ENCODE data around the gene PRAC2. TPM values are rescaled to one million over a fixed set of nuclear protein-coding genes. Genes with fewer than 3 reads are reported as not detected.

Gene PRAC2
- total RNA-seq, 4 donors from 2014 or later: not detected

DNA sequence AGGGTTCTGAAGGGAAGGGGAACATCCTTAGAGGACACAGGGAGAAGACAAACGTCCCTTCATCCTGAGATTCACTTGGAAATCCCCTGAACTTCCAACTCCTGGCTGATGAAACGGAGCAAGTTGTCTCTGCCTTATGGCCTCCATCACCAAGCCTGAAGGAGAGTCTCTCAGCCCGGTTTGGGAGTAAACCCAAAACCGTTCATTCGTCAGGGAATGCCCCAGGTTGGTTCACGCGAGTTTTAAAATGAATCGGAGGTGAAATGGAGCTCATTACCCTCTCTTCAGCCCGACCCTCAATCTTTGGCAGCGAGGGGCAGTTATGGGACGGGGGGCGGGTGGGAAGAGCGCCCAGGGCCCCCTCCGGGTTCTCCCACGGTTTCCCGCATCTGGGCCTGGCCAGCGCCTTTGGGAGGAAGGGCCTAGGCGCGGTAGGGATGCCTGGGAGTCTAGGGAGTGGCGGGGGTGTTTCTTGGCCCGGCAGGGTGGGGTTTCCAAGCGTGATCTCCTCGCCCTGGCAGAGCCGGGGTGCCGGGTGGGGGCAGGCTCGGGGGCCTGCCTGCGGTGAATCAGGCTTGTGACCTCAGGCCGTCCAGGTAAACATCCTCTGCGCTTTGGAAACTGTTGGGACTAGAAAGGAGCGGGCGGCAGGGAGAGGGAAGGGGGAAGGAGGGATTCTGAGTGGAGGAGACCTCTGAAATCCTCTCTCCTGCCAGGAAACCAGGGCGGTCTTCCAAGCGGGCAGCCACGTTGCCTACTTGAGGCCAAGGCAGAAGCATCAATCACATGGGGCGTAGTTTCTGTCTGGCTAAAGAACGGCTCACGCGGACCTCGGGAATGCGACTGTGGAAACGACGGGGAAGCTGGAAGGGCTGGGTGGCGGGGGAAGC is 29.7 kb downstream of the PRAC2 start:
- H3K4me3 ChIP-seq: no peak overlapping the region
- no peak for DNase-seq (ENCODE audit: low spot score in 2 of 2)
- H3K27ac ChIP-seq: no peak overlapping the region
- H3K9me3 ChIP-seq: no peaks in the 10 kb centered on the region
- TF ChIP-seq POLR2A (IDR thresholded peaks at IDR 0.05): no peak
- TF ChIP-seq POLR2AphosphoS5 (IDR thresholded peaks at IDR 0.05): no peak
- no peak for TF ChIP-seq EP300 (IDR thresholded peaks at IDR 0.05)
- TF ChIP-seq, protein P1, sequence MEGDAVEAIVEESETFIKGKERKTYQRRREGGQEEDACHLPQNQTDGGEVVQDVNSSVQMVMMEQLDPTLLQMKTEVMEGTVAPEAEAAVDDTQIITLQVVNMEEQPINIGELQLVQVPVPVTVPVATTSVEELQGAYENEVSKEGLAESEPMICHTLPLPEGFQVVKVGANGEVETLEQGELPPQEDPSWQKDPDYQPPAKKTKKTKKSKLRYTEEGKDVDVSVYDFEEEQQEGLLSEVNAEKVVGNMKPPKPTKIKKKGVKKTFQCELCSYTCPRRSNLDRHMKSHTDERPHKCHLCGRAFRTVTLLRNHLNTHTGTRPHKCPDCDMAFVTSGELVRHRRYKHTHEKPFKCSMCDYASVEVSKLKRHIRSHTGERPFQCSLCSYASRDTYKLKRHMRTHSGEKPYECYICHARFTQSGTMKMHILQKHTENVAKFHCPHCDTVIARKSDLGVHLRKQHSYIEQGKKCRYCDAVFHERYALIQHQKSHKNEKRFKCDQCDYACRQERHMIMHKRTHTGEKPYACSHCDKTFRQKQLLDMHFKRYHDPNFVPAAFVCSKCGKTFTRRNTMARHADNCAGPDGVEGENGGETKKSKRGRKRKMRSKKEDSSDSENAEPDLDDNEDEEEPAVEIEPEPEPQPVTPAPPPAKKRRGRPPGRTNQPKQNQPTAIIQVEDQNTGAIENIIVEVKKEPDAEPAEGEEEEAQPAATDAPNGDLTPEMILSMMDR (IDR thresholded peaks at IDR 0.05): no peak
- 3% methylated on average over 36 of the region's 43 CpGs for WGBS
- H3K36me3 ChIP-seq: no peaks in the 10 kb centered on the region
- H3K27me3 ChIP-seq: peaks cover 100% of the 10 kb centered on the region
- H3K4me1 ChIP-seq: peaks cover 24% of the 10 kb centered on the region

- H3K9me3 ChIP-seq: no peaks in the 10 kb centered on the region
- H3K27ac ChIP-seq: no peak overlapping the region
- no peaks in the 10 kb centered on the region for H3K36me3 ChIP-seq
- WGBS: 37% methylated on average over 18 of the region's 22 CpGs
- no peak overlapping the region for H3K4me3 ChIP-seq
- H3K4me1 ChIP-seq: peaks cover 21% of the 10 kb centered on the region
- TF ChIP-seq EP300 (IDR thresholded peaks at IDR 0.05) (no peak), POLR2A (IDR thresholded peaks at IDR 0.05) (no peak), POLR2AphosphoS5 (IDR thresholded peaks at IDR 0.05) (no peak)
- TF ChIP-seq, protein P1 (IDR thresholded peaks at IDR 0.05): no peak
- DNase-seq (ENCODE audit: low spot score in 2 of 2): no peak
- peaks cover 100% of the 10 kb centered on the region for H3K27me3 ChIP-seq
These were observed 31.0 kb downstream of the PRAC2 start for GRCh38 chr17:48753794-48754499.

- H3K4me1 ChIP-seq: peaks cover 21% of the 10 kb centered on the region
- TF ChIP-seq, protein P1 (IDR thresholded peaks at IDR 0.05): no peak
- no peak for TF ChIP-seq POLR2AphosphoS5 (IDR thresholded peaks at IDR 0.05)
- H3K4me3 ChIP-seq: no peak overlapping the region
- 13% methylated on average over 31 of the region's 52 CpGs for WGBS
- no peaks in the 10 kb centered on the region for H3K9me3 ChIP-seq
- peaks cover 100% of the 10 kb centered on the region for H3K27me3 ChIP-seq
- no peak overlapping the region for H3K27ac ChIP-seq
- no peaks in the 10 kb centered on the region for H3K36me3 ChIP-seq
- no peak for DNase-seq (ENCODE audit: low spot score in 2 of 2)
These were observed 31.7 kb downstream of the PRAC2 start for GRCh38 chr17:48754500-48755261.

DNA sequence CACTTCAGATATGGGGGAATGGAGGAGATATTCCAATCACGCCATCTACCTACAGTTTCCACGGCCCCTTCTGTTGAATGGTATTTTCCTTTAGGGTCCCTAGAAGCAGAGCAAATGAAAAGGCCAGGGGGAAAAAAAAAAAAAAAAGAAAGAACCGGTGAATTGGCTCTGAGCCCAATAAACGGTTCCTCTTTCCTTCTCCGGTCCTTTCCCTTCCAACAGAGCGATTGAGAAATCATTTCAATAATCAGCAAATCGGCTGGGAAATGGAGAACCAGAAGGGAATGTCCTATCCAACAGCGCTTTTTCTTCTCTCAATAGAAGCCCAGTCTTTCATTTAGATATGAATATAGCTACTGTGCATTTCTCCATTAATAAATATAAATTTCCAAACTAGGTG is 32.4 kb downstream of the PRAC2 start:
- no peak for DNase-seq (ENCODE audit: low spot score in 2 of 2)
- H3K4me1 ChIP-seq: peaks cover 21% of the 10 kb centered on the region
- TF ChIP-seq POLR2A (IDR thresholded peaks at IDR 0.05): no peak
- TF ChIP-seq, protein P1 (IDR thresholded peaks at IDR 0.05): no peak
- TF ChIP-seq POLR2AphosphoS5 (IDR thresholded peaks at IDR 0.05): no peak
- no peak for TF ChIP-seq EP300 (IDR thresholded peaks at IDR 0.05)
- peaks cover 100% of the 10 kb centered on the region for H3K27me3 ChIP-seq
- no peak overlapping the region for H3K27ac ChIP-seq
- H3K36me3 ChIP-seq: no peaks in the 10 kb centered on the region
- H3K9me3 ChIP-seq: no peaks in the 10 kb centered on the region
- 16% methylated on average over 8 of the region's 8 CpGs for WGBS
- H3K4me3 ChIP-seq: no peak overlapping the region

All from suprapubic skin (tissue), 4 donors.